K562 (cell line): ENCODE data around the gene UBE2L6. TPM values are rescaled to one million over a fixed set of nuclear protein-coding genes. Genes with fewer than 3 reads are reported as not detected.

Experiments used
- ATAC-seq: fragments of 200-7000 bp; cut with Tn5 transposase; 3 replicates; pipeline ENCODE4 v1.9.1; 2020; ENCODE audit warnings: moderate library complexity
- BruUV-seq: library from RNA; stranded (reverse); fragments of 400-500 nt; replicated peaks from 2 replicates; lab custom pipeline; 2021; lab: Mats Ljungman, UMichigan
- CTCF ChIA-PET: fragments of 300-600 bp; formaldehyde crosslinking; extraction: SDS; loops from one replicate; lab custom pipeline; 2021; ENCODE audit warnings: low intra/inter-chr PET ratio; lab: Yijun Ruan, JAX
- POLR2A ChIA-PET: fragments of 300-600, 350-650 bp; sonication (Branson Sonifier 250); formaldehyde crosslinking; extraction: SDS; loops from one replicate; lab custom pipeline; 2021; ENCODE audit warnings: antibody characterized with exemption, inconsistent platforms; lab: Yijun Ruan, JAX
- DNase-seq, 4 experiments: peaks; one replicate each; pipeline versions ENCODE4 v3.0.0 to v3.0.0-alpha.2; 2011 to 2018; ENCODE audit warnings: low spot score in 3 of 4, mixed read lengths in 3 of 4; ENCODE audit errors: extremely low read depth in 1 of 4
- FAIRE-seq: peaks from 2 replicates; lab custom pipeline; 2011; peaks lifted over from hg19 to GRCh38; lab: Jason Lieb, UNC
- H2AFZ ChIP-seq: 2 replicates; pipeline ENCODE4 v1.6.0; 2011; ENCODE audit warnings: low read depth, low read length, control low read depth, inconsistent platforms
- H3K27ac ChIP-seq: fragments of 200-600 bp; 3 replicates; pipeline ENCODE4 v1.8.0; 2011; ENCODE audit warnings: low read depth, mild to moderate bottlenecking, control low read depth, inconsistent platforms, low read length, moderate library complexity, mixed read lengths; ENCODE audit errors: extremely low read depth
- H3K27me3 ChIP-seq, 2 experiments: fragments of 300-600 bp in 1 of 2; 2 replicates in 1 of 2; 3 replicates in 1 of 2; pipeline versions ENCODE4 v1.6.0 to v1.8.0; 2011; ENCODE audit warnings: inconsistent platforms in 2 of 2, low read length in 2 of 2, mild to moderate bottlenecking in 1 of 2, mixed read lengths in 1 of 2, moderate library complexity in 1 of 2; ENCODE audit not compliant: control insufficient read depth in 2 of 2, insufficient read depth in 2 of 2
- H3K36me3 ChIP-seq: fragments of 300-600 bp; 3 replicates; pipeline ENCODE4 v1.8.0; 2011; ENCODE audit warnings: mild to moderate bottlenecking, low read length, inconsistent platforms; ENCODE audit not compliant: control insufficient read depth, insufficient read depth
- H3K4me1 ChIP-seq, 2 experiments: fragments of 200-600 bp in 1 of 2; replicated peaks in 1 of 2; 2 replicates in 1 of 2; 3 replicates in 1 of 2; pipeline versions ENCODE4 v1.5.1 to v1.8.0; 2011; ENCODE audit warnings: inconsistent platforms in 2 of 2, low read length in 2 of 2, mild to moderate bottlenecking in 1 of 2, mixed read lengths in 1 of 2, moderate library complexity in 1 of 2; ENCODE audit not compliant: control insufficient read depth in 2 of 2, insufficient read depth in 2 of 2
- H3K4me2 ChIP-seq: 2 replicates; pipeline ENCODE4 v1.6.1; 2011; ENCODE audit warnings: low read length, control low read depth, inconsistent platforms, mixed read lengths; ENCODE audit not compliant: insufficient read depth
- H3K4me3 ChIP-seq: fragments of 200-600 bp; sonication (generic), shearing (Covaris generic); 2 replicates; pipeline ENCODE4 v1.5.1; 2016; ENCODE audit warnings: control low read depth, inconsistent platforms
- H3K79me2 ChIP-seq: fragments of 200-600 bp; 3 replicates; pipeline ENCODE4 v1.8.0; 2011; ENCODE audit warnings: low read length, inconsistent platforms; ENCODE audit not compliant: control insufficient read depth, insufficient read depth
- H3K9ac ChIP-seq, 2 experiments: 2 replicates each; pipeline versions ENCODE4 v1.6.0 to v1.6.1; 2011; ENCODE audit warnings: low read depth in 2 of 2, low read length in 2 of 2, control low read depth in 1 of 2, inconsistent platforms in 1 of 2, mild to moderate bottlenecking in 1 of 2, mixed read lengths in 1 of 2; ENCODE audit not compliant: insufficient read depth in 1 of 2
- H3K9me1 ChIP-seq: one replicate; pipeline ENCODE4 v1.6.0; 2011; ENCODE audit warnings: inconsistent platforms, mild to moderate bottlenecking, low read length, moderate library complexity; ENCODE audit not compliant: control insufficient read depth, insufficient read depth
- H3K9me3 ChIP-seq: replicated peaks from 2 replicates; pipeline ENCODE4 v1.5.1; 2011; ENCODE audit warnings: low read depth, low read length, inconsistent platforms; ENCODE audit not compliant: control insufficient read depth, insufficient read depth
- H4K20me1 ChIP-seq: replicated peaks from 2 replicates; pipeline ENCODE4 v1.6.1; 2011; ENCODE audit warnings: low read length, inconsistent platforms, mixed read lengths; ENCODE audit not compliant: control insufficient read depth, insufficient read depth
- ATF1 ChIP-seq, 2 experiments: fragments of 450-650 bp in 1 of 2; IDR thresholded peaks; 2 replicates each; pipeline ENCODE4 v1.6.1; 2016; ENCODE audit warnings: missing compliant biosample characterization in 1 of 2, missing genetic modification characterization in 1 of 2
- KLF10 ChIP-seq: fragments of 250-450 bp; sonication (Bioruptor Pico); IDR thresholded peaks from 2 replicates; pipeline ENCODE4 v1.6.1; 2021; ENCODE audit warnings: matching md5 sums
- MEIS2 ChIP-seq: fragments of 450-650 bp; IDR thresholded peaks from 2 replicates; pipeline ENCODE4 v1.6.1; 2014; ENCODE audit warnings: mild to moderate bottlenecking; ENCODE audit not compliant: partially characterized antibody
- MYC ChIP-seq, 2 experiments: fragments of 250-450 bp in 1 of 2; sonication (Bioruptor Pico) in 1 of 2; IDR thresholded peaks; 2 replicates each; pipeline versions ENCODE4 v1.5.1 to v1.6.1; 2012 to 2021; ENCODE audit warnings: low read depth in 2 of 2, borderline replicate concordance in 1 of 2, improper control_type of control experiment in 1 of 2, low read length in 1 of 2, mild to moderate bottlenecking in 1 of 2, moderate library complexity in 1 of 2
- PYGO2 ChIP-seq: fragments of 450-650 bp; IDR thresholded peaks from 2 replicates; pipeline ENCODE4 v1.6.1; 2016; ENCODE audit warnings: mild to moderate bottlenecking, missing genetic modification characterization, moderate library complexity, missing compliant biosample characterization
- RBM22 ChIP-seq: fragments of 200-400 bp; formaldehyde crosslinking; IDR thresholded peaks from 2 replicates; pipeline ENCODE4 v1.6.1; 2018; ENCODE audit warnings: low read length, low read depth; ENCODE audit not compliant: poor library complexity, severe bottlenecking
- U2AF1 ChIP-seq: fragments of 200-400 bp; formaldehyde crosslinking; optimal IDR thresholded peaks from 2 replicates; pipeline ENCODE3; 2017; ENCODE audit warnings: mild to moderate bottlenecking, low read depth, low read length, moderate library complexity
- WGBS: fragments of 100-300 bp; shearing (Covaris generic); methylation state at CpG from one replicate; pipeline ENCODE4 v1.1.6; 2016; ENCODE audit warnings: low coverage, mixed read lengths; ENCODE audit not compliant: insufficient coverage; ENCODE audit errors: missing lambda C conversion rate; 5-methylcytosine and 5-hydroxymethylcytosine counted together
- in situ Hi-C: fragments of 300-500 bp; cut with MboI; formaldehyde crosslinking; loops from 4 replicates; pipeline ENCODE4 v1.15.0; 2018; ENCODE audit warnings: inconsistent platforms, mixed read lengths
- intact Hi-C: fragments of 100-400 bp; cut with micrococcal nuclease; formaldehyde crosslinking; loops from 2 replicates; pipeline ENCODE4 v1.14.2; 2022
- polyA plus RNA-seq, 8 experiments: library from polyadenylated mRNA; depleted of rRNA in 4 of 8; stranded (reverse) in 5 of 8; unstranded in 3 of 8; fragments of >200 nt; fragmentation: Nextera tagmentation in 2 of 8; fragmentation: Illumina TruSeq in 1 of 8; extraction: Ambion mirVana in 2 of 8; extraction: Trizol in 1 of 8; gene quantifications; 2 replicates each; pipeline versions ENCODE4 v1.2.1 to v1.2.3, GENCODE V29; 2011 to 2014; ENCODE audit warnings: inconsistent platforms in 1 of 8, missing spikeins in 1 of 8
- total RNA-seq, 7 experiments: library from RNA; depleted of rRNA in 6 of 7; stranded (reverse); fragments of >200 nt in 6 of 7; fragmentation: Illumina TruSeq in 2 of 7; extraction: Trizol in 2 of 7; gene quantifications; 2 replicates each; pipeline versions ENCODE4 v1.2.1 to v1.2.3, GENCODE V29; 2011 to 2021; ENCODE audit warnings: low replicate concordance in 1 of 7
- TF ChIP-seq, protein P1 (sequence below): fragments of 450-650 bp; IDR thresholded peaks from 2 replicates; pipeline ENCODE4 v1.6.1; 2017; ENCODE audit warnings: antibody characterized with exemption
- TF ChIP-seq, protein P2 (sequence below), 3 experiments: fragments of 200-800 bp in 1 of 3; sonication (Bioruptor generic) in 1 of 3; sonication (generic) in 1 of 3; formaldehyde crosslinking in 1 of 3; IDR thresholded peaks; 2 replicates each; pipeline versions ENCODE4 v1.6.1 to v1.8.0; 2016 to 2022; ENCODE audit warnings: mild to moderate bottlenecking in 2 of 3, missing compliant biosample characterization in 2 of 3, missing genetic modification characterization in 2 of 3, missing genetic modification reagents in 1 of 3
- TF ChIP-seq, protein P3 (sequence below): fragments of 250-450 bp; sonication (Bioruptor Pico); IDR thresholded peaks from 2 replicates; pipeline ENCODE4 v1.9.0; 2021; ENCODE audit warnings: mild to moderate bottlenecking, inconsistent platforms

UBE2L6 gene
- total and polyA plus RNA-seq, 9 of the 15 experiments (the other 6 are each of a cell fraction or from before 2014, with no cell fraction given): 5.9 to 24.9 (median 9.7) TPM

DNA sequence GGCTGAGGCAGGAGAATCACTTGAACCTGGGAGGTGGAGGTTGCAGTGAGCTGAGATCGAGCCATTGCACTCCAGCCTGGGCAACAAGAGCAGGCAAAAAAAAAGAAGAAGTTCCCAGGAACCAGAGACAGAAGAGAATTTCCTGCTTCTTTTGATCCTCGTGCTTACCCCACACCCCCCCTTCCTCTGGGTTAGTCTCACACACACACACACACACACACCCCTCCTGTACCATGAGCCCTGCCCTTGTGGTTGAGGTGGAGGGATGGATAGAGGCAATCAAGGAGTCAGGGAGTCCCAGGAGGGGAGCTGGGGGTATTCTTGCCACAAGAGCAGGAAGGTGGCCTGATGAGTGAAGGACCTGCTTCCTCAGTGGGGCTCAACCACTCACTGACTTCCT, 4.1 kb upstream of the UBE2L6 start:
- intact Hi-C loops (no loop called here), in situ Hi-C loops (no loop called here)
- Histone ChIP-seq H3K27ac (no peak overlapping the region), H3K9ac (no peak overlapping the region), H3K4me2 (no peak overlapping the region), H3K9me3 (no peaks in the 10 kb centered on the region), H3K9me1 (no peaks in the 10 kb centered on the region), H3K27me3 (peaks cover 3 to 5% of the 10 kb centered on the region in 2 experiments; a peak in 2 of 5 replicates), H3K4me3 (no peak overlapping the region), H4K20me1 (no peaks in the 10 kb centered on the region), H3K79me2 (no peaks in the 10 kb centered on the region; the same call in 2 of the 3 replicates), H3K4me1 (peaks cover 5 to 19% of the 10 kb centered on the region in 2 experiments; a peak in 4 of 5 replicates), H3K36me3 (no peaks in the 10 kb centered on the region), H2AFZ (no peak overlapping the region)
- TF ChIP-seq, protein P1, sequence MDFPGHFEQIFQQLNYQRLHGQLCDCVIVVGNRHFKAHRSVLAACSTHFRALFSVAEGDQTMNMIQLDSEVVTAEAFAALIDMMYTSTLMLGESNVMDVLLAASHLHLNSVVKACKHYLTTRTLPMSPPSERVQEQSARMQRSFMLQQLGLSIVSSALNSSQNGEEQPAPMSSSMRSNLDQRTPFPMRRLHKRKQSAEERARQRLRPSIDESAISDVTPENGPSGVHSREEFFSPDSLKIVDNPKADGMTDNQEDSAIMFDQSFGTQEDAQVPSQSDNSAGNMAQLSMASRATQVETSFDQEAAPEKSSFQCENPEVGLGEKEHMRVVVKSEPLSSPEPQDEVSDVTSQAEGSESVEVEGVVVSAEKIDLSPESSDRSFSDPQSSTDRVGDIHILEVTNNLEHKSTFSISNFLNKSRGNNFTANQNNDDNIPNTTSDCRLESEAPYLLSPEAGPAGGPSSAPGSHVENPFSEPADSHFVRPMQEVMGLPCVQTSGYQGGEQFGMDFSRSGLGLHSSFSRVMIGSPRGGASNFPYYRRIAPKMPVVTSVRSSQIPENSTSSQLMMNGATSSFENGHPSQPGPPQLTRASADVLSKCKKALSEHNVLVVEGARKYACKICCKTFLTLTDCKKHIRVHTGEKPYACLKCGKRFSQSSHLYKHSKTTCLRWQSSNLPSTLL: no peak
- TF ChIP-seq U2AF1 (no peak), ATF1 (CRISPR knock-in tag; IDR thresholded peaks at IDR 0.05) (no peak), ATF1 (tag; IDR thresholded peaks at IDR 0.05) (no peak), PYGO2 (tag) (no peak), MEIS2 (no peak), KLF10 (CRISPR knock-in tag) (no peak), MYC (IDR thresholded peaks at IDR 0.05; ENCODE audit: low read depth, low read length) (no peak), MYC (CRISPR knock-in tag; IDR thresholded peaks at IDR 0.05; ENCODE audit: borderline replicate concordance, low read depth) (no peak), RBM22 (no peak)
- TF ChIP-seq, protein P2, sequence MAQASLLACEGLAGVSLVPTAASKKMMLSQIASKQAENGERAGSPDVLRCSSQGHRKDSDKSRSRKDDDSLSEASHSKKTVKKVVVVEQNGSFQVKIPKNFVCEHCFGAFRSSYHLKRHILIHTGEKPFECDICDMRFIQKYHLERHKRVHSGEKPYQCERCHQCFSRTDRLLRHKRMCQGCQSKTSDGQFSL (CRISPR knock-in tag; IDR thresholded peaks at IDR 0.05): no peak
- TF ChIP-seq, protein P2 (tag; IDR thresholded peaks at IDR 0.05): no peak
- TF ChIP-seq, protein P3, sequence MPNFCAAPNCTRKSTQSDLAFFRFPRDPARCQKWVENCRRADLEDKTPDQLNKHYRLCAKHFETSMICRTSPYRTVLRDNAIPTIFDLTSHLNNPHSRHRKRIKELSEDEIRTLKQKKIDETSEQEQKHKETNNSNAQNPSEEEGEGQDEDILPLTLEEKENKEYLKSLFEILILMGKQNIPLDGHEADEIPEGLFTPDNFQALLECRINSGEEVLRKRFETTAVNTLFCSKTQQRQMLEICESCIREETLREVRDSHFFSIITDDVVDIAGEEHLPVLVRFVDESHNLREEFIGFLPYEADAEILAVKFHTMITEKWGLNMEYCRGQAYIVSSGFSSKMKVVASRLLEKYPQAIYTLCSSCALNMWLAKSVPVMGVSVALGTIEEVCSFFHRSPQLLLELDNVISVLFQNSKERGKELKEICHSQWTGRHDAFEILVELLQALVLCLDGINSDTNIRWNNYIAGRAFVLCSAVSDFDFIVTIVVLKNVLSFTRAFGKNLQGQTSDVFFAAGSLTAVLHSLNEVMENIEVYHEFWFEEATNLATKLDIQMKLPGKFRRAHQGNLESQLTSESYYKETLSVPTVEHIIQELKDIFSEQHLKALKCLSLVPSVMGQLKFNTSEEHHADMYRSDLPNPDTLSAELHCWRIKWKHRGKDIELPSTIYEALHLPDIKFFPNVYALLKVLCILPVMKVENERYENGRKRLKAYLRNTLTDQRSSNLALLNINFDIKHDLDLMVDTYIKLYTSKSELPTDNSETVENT (CRISPR knock-in tag): no peak
- CTCF ChIA-PET: interaction anchor here (4.9 kb wide), 1 partner anchor 70 kb away, joined by 37 read pairs; no protein-coding TSS in a partner anchor
- POLR2A ChIA-PET: interaction anchor here (0.6 to 0.7 kb wide), 2 partner anchors 32 to 65 kb away, joined by 4 to 5 read pairs; no protein-coding TSS in a partner anchor
- ATAC-seq (no peak), FAIRE-seq (no peak), DNase-seq (peak in 1 of 4 experiments; percentile 3)
- no TSS peak for BruUV-seq
- WGBS: 0% methylated on average over 2 of the region's 2 CpGs
